Ammon's horn (tissue), 1 donor: ENCODE results near the gene MEGF9.
A peak's percentile ranks its signal among the peaks of the same experiment; 100 is the strongest.
"Not testable (repeated sequence)": the region's sequence is repeated elsewhere in the genome, so short reads cannot be mapped to it uniquely, and the experiment has no call there.

ENCODE experiments used
- DNase-seq: peaks from one replicate; pipeline ENCODE4 v3.0.0-alpha.2; 2016; ENCODE audit warnings: low spot score

The MEGF9 gene

DNA sequence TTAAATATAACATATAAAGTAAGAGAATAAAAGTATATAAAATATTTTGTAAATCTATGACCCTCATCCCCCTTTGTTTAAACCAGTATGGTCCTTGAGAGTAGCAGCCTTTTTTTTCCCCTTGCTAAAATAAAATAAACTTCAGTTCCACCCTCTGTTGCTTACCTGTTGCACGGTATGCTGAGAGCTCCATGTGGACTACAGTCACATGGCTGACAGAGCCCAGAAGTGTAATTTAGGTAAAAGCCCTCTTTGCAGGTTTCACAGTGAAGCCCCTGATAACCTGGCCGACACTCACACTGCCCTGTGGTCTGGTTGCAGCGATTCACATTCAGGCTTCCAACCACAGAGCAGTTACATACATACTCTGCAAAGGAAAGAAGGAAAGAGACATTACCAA is 55.1 kb downstream of the MEGF9 start:
- DNase-seq = no peak

- no peak for DNase-seq
Measured at GRCh38 chr9:120655005-120655622, 59.2 kb downstream of the MEGF9 start.

- no peak for DNase-seq
Measured at GRCh38 chr9:120654272-120654671, 60.0 kb downstream of the MEGF9 start.

- no peak for DNase-seq
Measured at GRCh38 chr9:120653762-120654161, 60.5 kb downstream of the MEGF9 start.

DNA sequence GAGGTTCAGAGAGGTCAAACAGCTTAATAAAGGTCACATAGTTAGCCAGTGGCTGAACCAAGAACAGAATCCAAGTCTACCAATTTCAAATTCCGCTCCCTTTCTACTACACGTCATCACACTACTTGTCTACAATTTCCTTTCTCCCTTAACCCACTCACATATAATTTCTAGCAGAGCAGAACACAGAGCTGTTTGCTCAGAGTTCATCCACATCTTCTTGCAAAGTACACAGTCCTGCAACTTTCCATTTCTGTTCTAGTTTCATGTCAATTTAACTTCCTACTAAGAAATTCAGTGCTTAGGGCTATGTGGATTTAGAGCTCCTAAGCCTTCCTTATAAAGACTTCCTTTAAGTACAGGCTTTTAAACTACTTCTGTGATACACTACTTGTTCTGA is 61.3 kb downstream of the MEGF9 start:
- DNase-seq = no peak

DNA sequence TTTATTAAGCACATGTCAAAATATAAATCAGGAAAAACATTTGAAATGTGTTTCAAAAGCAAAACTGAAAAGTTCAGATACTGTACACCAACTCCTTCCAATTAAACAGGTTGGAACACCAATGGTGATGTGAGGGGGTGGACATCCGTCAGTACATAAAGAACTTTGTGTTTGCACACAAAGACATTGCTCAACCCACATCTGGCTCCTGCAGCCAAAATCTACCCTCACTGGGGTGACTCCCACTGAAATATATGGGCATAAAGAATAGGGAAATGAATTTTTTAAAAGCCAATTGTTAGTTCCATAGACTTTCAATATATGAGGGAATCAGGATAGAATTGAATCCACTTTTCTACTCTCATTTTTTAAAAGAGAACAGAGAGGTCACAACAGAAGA is 63.9 kb downstream of the MEGF9 start:
- no peak for DNase-seq

- DNase-seq = no peak
Measured at GRCh38 chr9:120648581-120649197, 65.6 kb downstream of the MEGF9 start.

- no peak for DNase-seq
Measured at GRCh38 chr9:120646948-120647347, 67.3 kb downstream of the MEGF9 start.

DNA sequence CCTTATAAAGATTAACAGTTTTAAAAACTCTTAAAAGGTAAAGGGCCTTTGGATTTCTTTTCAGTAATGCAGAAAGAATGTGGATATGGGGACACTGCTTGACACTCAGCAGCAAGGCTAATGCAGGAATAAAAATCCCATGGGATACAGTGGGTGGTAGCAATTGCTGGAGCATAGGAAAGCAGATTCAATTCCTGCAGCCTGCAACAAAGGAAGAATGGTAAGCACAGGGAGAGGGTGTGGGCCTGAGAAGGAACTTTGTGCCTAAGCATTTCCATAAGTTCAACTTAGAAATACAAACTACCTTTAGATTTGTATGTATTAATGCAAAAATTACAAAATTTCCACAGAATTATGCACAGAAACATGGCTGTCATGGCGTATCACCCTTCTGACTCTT is 68.5 kb downstream of the MEGF9 start:
- DNase-seq = no peak

DNA sequence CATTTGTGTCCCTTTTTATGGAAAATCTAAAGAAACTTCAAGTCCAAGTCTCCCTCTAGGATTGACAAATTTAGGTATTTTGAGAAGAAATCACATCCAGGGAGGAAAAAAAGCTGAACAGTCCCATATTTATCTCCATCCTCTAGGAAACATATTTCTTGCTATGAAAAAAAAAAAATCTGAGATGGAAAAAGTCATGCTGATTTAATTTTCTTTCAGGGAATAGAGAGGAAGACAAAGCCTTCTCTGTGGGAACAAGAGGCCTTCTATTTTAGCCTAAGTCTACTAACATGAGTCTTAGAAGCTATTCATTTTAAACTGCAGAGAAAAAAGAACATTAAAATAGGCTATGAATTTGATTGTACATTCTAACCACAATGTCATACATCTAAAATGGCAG is 71.2 kb downstream of the MEGF9 start:
- DNase-seq = no peak

DNA sequence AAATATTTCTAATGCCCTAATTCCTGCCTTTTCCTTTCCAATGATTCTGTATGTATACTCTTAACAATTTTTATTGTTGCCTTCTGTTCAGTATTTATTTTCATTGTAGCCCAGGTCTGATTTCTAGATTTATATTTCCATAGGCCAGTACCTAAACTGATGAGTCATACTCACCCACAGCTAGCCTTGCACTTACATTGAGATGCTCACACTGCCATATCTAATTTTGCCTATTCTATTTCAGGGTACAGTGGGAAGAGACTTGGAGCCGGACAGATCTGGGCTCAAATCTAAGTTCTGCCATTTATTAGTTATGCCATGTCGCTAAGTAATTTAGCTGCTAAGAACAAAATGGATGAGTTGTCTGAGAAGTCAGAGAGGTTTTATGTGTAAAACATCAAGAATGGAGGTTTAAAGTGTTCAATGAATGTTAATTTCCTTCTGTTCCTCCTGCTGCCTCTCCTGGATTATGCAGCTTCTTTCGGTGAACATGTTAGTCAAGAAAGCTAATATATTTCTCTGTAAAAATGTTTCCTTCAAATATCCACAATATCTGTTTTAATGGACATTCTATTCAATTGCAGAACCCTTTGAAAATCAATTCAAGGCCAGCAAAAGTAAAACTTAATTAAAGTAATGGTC is 72.0 kb downstream of the MEGF9 start:
- DNase-seq = no peak

GRCh38 chr9:120640874-120641273 is 73.4 kb downstream of the MEGF9 start:
- DNase-seq = not testable (repeated sequence)

- no peak for DNase-seq
Measured at GRCh38 chr9:120640380-120640779, 73.9 kb downstream of the MEGF9 start.

- DNase-seq = no peak
Measured at GRCh38 chr9:120637919-120638318, 76.4 kb downstream of the MEGF9 start.

DNA sequence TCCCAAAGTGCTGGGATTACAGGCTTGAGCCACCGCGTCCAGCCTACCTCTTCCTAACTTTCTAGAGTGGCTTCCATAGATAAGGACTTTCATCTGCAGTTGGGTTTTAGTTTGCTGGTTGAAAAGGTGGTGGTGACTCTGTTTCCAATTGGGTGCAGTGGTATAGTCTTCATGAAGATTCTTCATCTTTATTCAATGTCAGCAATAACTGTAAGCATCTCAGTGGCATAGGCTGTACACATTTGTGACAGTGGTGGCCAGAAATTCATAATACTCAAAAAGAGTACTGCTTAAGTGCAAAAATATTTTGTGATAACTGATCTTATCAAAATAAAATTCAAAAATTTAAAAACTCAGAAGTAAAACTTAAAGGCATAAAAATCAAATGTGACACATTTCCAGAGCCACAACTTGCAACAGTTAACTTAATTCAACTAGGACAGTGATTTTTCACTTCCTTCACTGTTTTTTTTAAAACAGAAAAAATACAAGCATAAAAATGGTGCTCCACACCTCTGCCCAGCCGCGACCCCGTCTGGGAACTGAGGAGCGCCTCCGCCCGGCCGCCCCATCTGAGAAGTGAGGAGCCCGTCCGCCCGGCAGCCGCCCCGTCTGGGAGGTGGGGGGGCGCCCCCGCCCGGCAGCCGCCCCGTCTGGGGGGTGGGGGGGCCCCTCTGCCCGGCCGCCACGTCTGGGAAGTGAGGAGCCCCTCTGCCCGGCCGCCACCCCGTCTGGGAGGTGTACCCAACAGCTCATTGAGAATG is 77.9 kb downstream of the MEGF9 start:
- no peak for DNase-seq

- DNase-seq = no peak
Measured at GRCh38 chr9:120635011-120635410, 79.3 kb downstream of the MEGF9 start.

- DNase-seq = no peak
Measured at GRCh38 chr9:120630333-120630732, 83.9 kb downstream of the MEGF9 start.

DNA sequence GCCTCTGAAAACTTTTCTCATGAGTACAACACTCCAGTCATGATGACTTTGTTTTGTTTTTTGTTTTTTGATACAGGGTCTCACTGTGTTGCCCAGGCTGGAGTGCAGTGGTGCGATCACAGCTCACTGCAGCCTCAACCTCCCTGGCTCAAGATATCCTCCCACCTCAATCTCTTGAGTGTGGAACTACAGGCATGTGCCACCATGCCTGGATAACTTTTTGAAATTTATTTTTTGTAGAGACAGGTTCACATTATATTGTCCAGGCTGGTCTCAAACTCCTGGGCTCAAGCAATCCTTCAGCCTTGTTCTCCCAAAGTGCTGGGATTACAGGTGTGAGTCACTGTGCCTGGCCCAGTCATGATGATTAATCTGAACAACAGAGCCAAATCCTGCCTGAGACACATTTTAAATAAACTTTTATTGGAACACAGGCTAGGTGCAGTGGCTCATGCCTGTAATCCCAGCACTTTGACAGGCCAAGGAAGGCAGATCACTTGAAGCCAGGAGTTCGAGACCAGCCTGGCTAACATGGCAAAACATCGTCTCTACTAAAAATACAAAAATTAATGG is 85.3 kb downstream of the MEGF9 start:
- not testable (repeated sequence) for DNase-seq

DNA sequence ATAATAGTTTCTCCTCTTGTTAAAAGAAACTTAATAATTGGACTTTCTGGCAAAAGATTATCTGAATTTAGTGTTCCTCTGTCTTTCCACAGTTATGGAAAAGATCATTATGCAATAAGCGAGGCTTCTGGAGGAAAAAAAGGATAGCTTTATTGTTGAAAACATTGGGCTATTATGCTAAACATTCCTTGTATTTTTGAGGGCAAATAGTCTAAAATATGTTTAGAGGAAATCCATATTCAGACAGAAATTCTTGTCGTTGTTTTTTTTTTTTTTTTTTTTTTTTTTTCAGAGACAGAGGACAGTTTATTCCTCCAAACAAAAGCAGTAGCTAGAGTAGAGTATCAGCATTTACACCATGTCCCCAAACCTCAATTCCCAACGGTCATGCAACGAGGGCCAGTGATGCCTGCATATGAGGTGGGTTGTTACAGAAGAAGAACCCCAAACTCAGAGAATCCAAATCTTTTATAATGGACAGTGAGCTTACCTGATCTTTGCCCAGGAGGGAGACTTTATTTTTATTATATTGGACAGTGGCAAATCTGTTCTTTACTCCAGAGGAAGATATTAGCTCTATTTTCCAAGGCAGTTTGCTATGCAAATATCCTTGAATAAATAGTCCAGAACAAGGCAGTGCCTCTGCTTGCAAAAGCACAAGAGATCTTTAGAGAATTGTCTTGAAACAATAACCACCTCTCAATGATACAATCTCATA is 85.9 kb downstream of the MEGF9 start:
- peak; percentile 45 for DNase-seq

DNA sequence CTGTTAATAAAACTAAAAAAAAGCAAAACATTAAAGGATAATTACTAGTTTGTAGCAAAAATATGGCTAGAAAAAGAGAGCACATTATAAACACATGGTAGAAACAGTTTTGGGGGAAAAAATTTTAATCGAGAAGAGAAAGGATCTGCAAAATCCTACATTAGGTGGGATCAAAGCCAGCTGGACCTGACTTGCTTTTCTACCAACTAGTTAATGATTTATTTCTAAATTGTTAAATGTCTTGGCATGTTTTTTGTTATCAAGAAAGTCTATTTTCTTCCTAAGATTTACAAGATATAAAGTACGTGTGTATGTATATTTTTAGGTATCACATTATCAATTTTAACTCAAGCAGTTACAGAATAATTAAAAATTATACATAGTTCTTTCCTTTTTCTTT is 87.2 kb downstream of the MEGF9 start:
- no peak for DNase-seq

DNA sequence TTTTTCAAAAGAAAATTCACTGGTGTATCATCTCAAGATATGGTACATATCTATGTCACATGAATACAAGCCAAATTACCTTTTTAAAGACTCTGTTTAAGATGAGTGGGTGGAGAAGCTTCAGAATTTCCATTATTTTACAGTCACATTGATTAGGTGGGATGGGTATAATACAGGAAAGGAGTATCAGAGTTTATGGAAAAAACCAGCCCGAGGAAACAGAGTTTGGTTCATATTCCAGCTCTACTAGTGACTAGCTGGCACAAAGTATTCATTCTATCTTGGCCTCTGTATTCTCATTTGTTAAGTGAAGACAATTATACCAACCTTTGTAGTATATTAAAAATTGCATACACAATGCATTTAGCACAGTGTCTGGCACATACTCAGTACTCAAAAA is 87.8 kb downstream of the MEGF9 start:
- DNase-seq = no peak

GRCh38 chr9:120625222-120625621 is 89.0 kb downstream of the MEGF9 start:
- DNase-seq = peak; percentile 40
